Measurements from ENCODE around the gene ATRN.

DNA sequence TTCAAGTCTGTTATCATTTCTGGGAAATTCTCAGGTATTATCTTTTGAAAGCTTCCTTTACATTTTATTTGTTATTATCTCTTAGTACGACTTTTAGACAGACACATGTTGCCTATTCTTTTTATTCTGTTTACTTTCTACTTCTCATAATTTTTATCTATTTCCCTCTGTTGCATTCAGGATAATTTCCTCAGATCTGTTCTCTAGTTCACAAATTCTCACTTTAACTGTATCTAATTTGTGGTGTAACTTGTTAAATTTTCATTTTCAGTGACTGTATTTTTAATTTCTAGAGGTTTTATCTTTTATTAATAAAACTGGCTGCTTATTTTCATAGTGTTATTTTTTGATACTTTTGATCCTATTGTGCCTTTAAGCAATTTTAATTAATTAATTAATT, 16.0 kb downstream of the ATRN start:
- TF ChIP-seq CTCF (IDR thresholded peaks at IDR 0.05; ENCODE audit: low read length) = no peak
- TF ChIP-seq EZH2 (IDR thresholded peaks at IDR 0.05; ENCODE audit: borderline replicate concordance, low read length) = no peak

All from OCI-LY1 (cell line).